HG02981 (cell line): Measurements from ENCODE around the gene TMEM132D.

Experiments
- ATAC-seq: cut with Tn5 transposase; IDR thresholded peaks from one replicate; pipeline ENCODE4 v1.9.1; 2021; ENCODE audit warnings: mild to moderate bottlenecking, moderate library complexity; ENCODE audit not compliant: unreplicated experiment

The TMEM132D gene

DNA sequence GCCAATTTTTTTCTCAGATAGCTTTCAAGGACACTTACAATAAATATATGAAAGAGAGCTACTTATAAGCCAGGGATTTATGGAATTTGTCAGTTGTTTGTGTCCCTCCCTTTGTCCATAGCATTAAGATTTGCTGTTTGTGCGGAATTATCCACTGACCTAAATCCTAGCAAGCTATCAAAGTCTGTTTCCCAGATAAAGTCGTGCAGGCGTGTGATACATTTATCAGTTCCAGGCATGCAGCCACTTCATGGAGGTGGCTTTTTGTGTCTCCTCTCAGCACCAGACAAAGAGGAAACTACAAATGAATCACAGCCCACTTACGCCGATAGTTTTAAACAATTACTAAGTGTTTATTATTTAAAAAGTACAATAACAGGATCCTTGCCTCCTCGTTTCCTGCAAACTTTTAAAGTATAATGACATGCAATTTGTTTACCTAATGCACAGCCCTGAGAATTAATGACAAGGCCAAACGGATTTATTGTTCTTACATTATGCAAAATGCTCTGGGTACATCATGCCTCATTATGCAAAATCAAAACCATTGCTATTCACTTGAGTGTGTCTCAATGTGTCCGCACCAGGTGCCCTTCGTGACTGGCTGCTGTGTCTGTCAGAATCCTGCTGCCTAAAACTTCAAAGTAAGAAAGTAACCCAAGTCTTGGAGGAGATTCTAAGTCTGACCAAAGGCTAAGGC, 627.3 kb downstream of the TMEM132D start:
- ATAC-seq: no peak

DNA sequence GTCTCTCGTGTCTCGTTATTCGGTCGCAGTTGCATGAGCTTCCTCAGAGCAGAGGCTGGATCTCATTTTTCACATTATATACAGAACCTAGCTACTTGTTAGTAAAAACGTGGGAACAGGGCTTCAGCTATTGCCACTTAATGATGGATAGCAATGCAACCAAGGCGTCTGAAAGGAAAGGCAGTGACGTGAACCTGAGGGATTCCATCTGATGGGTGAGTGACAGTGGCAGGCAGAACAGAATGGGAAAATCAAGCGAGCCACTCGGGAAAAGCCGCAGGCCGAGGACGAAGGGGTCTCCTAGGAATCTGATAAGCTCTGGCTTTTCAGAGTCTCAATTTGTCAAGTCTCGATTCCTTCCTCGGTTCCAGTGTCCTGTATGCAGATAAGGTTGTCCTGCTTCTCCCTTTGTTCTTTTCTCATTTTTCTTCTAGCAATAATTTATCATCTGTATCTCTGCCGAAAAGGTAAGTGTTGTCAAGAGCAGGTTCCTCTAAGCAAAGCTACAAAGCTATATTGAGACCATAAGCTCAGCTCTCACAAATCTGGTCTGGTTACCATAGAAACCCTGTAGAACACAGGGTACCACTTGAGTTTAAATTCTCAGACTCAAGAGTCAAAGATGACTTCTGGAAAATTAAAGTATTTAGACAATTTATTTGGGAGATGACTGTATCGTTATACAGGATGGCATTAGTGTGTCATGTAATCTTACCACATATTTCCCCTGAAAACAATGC, 633.9 kb downstream of the TMEM132D start:
- no peak for ATAC-seq

DNA sequence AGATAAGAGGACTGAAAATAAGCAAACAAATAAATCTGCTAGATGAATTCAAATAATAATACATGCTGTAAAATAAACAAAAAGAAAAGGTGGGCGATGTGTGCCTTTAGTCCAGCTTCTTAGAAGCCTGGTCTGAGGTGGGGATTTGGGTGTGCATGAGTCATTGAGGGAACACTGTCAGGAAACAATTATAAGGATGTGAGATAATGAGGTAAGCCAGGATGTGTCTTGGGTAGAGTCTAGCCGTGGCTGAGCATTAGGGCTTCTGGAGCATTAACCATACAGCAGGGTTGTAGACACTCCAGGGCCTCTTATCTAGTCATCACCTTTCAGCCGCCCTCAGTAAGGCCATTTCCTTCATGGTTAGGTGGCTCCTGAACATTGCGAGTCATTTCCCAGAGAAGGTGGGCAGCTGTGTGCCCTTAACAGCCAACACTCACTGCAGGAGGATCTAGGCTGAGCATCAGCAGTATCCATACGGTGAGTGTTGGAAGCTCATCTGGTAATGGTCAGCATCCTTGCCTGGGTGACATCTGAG, 645.0 kb downstream of the TMEM132D start:
- ATAC-seq: no peak

DNA sequence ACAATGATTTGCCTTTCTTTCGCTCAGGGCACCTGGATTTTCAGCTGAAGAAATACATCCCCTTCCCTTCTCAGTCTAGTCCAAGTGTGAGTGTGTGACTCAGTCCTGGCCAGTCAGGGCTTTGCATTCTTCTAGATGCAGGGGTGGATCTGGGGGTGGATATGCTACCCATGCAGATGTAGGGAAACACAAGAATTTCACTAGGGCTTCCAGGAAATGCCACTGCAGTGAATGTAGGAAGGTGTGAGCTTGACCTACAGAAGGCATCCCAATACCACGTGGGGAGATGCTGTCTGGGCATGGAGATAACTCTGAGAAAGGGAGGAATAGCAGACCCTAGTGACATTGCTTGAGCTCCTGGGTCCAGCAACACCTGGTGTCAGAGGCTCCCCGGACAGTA, 646.3 kb downstream of the TMEM132D start:
- ATAC-seq: no peak

DNA sequence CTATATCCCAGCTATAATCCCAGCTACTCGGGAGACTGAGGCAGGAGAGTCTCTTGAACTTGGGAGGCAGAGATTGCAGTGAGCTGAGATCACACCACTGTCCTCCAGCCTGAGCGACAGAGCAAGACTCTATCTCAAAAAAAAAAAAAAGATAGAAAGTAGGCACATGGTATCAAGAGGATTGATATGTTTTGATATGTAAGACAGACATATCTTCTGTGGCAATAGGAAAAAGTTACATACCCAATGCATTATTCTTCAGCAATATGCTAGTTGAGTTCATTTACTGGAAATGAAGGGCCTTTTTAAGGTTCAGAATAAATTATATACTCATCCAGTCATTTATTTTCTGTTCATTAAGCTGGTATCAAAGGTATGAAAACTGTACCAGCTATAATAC, 657.2 kb downstream of the TMEM132D start:
- no peak for ATAC-seq

DNA sequence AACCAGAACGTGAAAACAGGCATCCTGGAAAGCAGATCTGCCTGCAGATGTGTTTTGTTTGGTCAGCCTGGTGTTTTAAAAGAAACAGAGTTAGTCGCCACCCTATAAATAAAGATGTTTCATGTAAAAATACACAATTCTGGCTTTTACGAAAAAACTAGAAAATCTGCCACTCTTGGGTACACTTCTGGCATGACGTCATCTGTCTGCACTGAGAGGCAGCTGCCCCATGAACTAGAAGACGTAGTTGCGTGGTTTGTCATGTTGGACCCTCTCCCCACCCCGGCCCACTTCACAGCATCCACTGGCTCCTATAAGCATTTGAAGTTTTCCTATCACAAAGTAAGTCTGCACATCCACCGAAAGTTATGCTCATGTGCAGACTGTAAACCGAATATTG, 658.1 kb downstream of the TMEM132D start:
- ATAC-seq: no peak

DNA sequence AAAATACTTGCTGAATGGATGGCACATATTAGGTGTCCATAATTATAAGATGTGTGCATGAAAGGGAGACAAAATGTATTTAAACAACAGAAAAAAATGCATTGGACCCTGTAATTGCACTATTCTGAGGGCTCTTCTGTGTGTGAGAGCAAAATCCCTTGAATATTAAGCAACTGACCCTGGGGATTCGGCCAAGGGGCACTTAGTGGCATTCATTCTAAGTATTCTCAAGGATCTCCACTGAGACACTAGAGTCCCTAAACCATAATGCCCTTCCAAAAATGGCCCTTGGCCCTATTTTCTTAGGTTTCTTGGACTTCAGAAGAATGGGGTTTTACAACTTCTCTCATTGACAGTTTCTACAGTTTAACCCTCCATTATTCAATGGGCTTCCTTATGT, 662.0 kb downstream of the TMEM132D start:
- no peak for ATAC-seq

DNA sequence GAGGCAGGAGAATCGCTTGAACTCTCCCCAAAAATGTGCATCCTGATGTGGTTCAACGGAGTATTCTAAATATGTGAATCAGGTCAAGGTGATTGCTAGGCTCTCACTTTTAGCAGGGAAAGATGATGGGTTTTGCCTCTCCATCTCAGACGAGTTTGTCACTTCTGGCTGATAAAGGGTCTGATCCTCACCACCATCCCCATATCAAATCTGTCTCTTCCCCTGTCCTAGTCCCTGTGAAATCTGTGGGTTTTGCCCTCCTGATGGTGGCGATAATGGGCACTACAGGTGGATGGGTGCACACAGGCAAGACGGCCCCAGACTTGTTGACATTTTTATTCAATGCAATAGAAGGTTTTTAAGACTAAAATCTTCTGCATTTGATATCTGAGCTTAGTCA, 665.9 kb downstream of the TMEM132D start:
- no peak for ATAC-seq

DNA sequence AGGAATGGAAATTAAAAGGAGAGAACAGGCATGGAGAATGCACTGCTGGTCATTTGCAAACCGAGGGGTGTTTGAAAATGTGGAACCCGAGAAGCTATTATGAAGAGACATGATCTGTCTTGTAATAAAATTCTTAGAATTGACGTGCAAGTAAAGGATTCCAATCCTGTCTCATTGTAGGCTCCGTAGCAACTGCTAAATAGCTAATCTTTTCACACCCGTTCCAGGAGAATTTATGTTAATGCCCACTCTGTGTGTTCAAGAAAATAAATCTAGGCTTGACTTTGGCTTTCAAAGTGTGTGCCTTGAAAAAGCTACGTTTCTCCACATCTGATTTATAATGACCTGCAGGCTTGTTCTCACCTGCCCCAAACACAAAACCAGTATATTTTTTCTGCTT, 669.6 kb downstream of the TMEM132D start:
- ATAC-seq: no peak

DNA sequence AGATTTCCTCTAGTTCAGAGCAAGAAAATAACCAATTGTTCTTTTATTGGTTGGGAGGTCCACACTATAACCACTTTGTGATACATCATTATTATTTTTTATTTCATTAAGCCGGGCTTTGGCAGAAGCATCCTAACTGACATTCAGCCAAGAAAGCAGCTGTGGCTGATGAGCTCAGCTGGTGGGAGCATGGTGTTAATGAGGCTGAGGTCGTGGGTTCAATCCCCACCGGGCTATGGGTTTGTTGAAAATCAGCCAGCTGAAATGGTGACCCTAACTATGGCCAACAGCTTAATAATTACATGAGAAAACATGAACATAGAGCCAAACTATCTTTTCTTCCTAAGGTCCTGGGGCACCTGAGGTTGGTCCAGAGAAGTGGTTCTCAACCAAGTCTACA, 672.3 kb downstream of the TMEM132D start:
- no peak for ATAC-seq

DNA sequence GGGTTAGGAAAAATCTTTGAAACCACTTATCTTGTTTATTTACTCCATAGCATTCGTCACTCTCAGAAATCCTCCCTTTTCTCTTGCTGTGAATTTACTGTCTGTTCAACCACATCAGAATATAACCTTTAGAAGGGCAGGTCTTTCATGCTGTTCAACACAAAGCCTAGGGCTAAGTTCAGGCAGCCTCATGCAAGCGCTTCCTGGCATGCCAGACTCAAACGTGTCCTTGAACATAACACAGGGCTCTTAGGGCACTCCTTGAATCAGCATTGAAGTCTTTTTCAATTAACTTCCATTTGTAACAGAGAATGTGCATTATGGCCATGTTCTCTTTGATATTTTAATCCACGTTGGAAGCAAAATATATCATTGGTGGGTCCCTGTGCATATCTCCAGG, 672.8 kb downstream of the TMEM132D start:
- ATAC-seq: no peak

DNA sequence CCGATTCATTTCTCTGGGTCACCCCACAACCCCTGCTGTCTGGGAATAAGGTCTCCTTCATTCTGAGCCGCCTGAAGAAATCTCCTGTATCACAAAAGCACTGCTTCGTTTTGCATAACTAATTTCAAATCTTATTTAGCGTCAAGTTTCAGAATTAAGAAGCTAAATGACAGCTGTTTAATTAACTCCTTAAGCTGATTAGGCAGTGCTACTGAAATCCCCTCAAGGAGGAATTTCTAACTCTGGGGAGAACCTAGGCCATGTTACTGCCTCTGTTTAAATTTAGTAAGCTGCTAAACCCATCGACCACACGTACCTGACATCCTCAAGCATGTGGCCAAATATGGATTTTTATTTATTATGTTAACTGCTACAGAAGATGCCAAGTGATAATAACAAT, 677.0 kb downstream of the TMEM132D start:
- ATAC-seq: no peak

DNA sequence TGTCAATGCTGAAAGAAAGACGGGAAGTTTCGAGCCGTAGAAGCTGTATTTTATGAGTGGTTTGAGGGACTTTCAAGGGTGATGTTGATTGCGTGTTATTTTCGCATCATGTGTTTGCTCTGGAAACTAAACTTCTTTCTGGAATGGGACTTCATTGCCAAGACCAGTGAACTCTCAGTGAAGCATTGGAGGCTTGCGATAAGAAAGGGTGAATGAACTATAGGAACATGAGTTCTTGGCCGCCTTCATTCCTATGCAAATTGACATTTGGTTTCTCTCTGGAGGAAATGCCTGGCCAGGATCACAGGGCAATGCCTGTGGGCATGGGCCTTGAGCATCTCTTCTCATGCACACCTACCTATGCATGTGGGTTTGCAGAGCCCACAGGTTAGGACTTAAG, 677.8 kb downstream of the TMEM132D start:
- no peak for ATAC-seq

DNA sequence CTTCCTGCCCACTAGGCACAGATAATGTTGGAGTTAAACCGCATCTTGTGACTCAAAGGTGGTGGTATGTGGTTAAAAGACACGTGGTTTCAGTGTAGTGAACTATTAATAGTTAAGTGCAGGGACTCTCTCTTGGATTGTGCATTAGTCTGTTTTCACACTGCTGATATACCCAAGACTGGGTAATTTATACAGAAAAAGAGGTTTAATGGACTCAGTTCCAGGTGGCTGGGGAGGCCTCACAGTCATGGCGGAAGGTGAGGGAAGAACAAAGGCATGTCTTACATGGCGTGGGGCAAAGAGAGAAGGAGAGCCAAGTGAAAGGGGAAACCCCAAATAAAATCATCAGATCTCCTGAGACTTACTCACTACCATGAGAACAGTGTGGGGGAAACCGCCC, 688.3 kb downstream of the TMEM132D start:
- no peak for ATAC-seq

DNA sequence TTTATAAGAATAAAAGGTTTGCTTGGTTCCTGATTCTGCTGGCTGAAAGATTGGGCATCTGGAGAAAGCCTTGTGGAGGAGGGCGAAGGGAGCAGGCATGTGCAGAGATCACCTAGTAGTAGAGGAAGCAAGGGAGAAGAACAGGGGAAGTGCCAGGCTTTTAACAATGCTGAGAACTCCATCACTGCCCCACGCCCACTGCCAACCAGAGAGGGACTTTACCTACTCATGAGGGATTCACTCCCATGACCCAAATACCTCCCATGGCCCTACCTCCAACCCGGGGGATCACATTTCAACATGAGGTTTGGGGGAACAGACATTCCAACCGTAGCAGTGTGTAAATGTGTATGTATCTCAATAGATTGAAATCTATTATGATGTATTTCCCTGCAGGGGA, 690.3 kb downstream of the TMEM132D start:
- ATAC-seq: no peak

DNA sequence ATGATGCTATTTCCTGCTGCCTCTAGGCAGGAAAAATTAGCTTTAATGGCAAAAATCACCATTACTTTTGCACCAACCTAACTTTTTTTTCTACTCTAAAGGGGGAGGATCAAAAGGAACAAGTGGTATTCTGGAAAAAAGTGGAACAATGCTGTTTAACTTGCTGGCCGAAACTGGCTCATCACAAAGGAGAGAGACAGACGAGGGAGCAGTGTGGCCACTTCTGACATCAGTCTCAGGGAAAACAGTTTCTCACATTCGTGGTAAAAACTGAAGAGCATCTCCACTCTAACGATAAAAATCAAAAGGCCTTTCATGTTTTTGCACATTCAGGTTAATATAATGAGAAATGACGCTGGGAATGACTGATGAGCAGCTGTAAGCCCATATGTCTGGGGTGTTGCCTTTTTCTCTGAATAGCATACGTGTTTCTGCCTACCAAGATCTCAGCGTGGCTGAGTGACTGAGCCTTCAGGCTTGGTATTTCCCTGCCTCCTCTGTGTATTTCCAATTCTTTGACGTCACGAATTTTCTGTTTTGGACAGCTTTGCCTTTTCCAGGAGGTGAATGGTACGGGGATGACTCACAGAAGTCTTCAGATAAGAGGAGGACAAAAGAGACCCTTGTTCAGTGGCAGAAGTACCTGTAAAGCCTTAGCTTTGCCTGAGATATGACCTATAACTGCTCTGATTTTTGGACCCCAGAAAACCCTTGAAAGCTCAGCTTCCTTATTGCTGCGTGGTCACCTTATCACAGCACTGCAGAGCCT, 691.8 kb downstream of the TMEM132D start:
- ATAC-seq: no peak

DNA sequence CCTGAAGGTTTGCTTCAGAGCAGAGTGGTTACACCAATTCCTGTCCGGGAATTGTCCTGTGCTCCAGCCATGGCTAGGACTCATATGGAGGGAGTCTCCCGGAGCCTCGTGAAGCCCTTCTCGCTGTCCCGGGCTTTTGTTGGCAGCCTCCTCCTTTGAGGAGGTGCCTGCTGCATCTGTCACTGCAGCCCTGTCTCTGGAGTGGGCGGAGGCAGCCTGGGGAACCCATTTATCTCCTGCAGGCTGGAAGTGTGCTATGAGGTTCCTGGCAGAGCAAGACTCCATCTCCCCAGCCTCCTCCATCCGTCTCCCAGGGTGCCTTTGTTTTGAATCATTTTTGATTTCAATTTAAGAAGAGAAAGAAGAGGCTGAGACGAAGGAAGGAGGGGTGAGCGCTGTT, 695.3 kb downstream of the TMEM132D start:
- ATAC-seq: no peak

DNA sequence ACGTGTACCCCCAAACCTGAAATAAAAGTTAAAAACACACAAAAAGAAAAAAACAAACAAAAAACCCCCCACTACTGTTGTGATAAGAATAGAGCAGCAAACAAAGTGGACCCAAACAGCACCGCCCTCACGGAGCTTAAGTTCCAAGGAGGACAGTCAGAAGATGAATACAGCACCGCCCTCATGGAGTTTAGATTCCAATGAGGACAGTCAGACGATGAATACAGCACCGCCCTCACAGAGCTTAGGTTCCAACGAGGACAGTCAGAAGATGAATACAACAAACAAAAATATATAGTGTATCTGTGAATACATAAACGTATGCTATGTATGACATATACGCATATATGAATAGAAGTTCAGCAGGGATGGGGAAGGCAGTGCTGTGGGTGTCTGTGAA, 696.7 kb downstream of the TMEM132D start:
- no peak for ATAC-seq

DNA sequence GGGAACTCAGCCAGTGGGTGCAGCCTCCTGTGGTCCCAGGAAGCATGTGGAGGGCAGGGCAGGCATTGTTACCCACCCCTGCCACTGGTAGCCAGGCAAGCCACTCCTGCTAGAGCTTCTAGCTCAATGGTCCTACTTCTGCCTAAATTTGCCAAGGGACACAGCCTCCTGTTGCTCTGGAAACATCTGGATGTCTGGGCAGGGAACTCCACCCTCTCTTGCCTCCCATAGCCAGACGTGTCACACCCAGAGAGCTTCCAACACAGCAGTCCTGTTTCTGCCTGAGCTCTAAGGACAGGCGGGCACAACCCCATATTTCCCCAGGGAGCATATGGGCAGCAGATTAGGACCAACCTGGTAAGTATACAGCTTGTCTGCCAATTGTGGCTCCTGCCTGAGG, 700.4 kb downstream of the TMEM132D start:
- ATAC-seq: no peak

DNA sequence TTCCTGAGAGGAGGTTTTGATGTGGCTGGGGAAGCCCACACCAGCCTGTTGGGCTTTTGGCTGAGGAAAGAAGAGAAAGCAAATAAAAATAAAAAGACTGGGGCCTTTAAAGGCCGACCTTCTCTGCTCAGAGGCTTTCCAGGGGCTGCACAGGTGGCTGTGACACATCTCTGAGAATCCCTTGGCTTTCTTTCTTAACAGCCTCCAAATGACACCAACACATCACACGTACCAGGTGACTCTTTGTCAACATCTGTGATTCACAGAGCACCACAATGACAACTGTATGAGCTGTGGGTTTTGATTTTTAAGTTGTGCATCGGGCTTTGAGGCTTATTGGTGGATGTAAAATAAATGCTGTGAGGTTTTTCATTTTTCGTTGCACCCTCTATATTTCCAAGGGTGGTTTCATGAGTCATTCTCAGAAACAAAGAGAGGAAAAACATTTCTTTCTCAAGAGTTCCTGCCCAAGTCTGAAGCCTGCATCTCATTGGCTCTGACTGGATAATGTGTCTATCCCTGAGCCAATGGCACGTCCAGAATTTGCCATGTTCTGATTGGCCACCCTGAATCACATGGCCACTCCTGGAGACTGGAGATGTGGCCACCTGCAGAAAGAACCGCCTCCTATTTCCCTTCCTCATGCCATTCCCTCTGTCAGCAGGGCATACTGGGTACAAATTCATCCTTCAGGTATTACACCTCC, 701.6 kb downstream of the TMEM132D start:
- no peak for ATAC-seq

DNA sequence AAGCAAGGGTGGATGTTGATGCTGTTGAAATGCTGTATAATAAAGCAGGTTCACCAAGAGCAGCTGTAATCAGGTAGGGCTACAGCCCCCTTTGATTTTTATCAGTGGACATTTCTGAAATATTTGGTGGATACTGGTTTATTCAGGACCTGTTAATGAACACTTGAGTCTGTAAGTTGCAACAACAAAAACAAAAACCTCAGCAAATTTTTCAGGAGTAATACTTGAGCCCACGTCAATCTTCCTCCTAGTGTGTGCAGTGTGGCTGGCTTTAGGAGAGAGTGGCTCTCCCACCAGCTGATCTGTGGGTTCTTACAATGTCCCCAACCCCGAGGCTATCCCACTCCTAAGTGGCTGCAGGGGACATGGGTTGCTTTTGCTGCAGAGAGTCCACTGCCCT, 702.8 kb downstream of the TMEM132D start:
- no peak for ATAC-seq
